SK-N-SH (cell line): ENCODE data around the gene SERPINH1. TPM values are rescaled to one million over a fixed set of nuclear protein-coding genes. Genes with fewer than 3 reads are reported as not detected.

Experiments used
- CTCF ChIA-PET: fragments of 300-600, 350-600 bp; formaldehyde crosslinking; extraction: SDS; loops from one replicate; lab custom pipeline; 2021; lab: Yijun Ruan, JAX
- POLR2A ChIA-PET: fragments of 350-600 bp; sonication (Branson Sonifier 250); formaldehyde crosslinking; extraction: SDS; loops from one replicate; lab custom pipeline; 2020; ENCODE audit warnings: antibody characterized with exemption, inconsistent platforms; lab: Yijun Ruan, JAX
- DNase-seq: peaks from one replicate; pipeline ENCODE4 v3.0.0; 2012
- H2AFZ ChIP-seq: fragments of 200-600 bp; sonication (generic); 2 replicates; pipeline ENCODE4 v1.8.1; 2016; ENCODE audit warnings: antibody characterized with exemption, mild to moderate bottlenecking, low read depth
- H3F3A ChIP-seq: fragments of 200-600 bp; sonication (generic); replicated peaks from 2 replicates; pipeline ENCODE3; 2016; ENCODE audit warnings: antibody characterized with exemption, mild to moderate bottlenecking; ENCODE audit not compliant: insufficient read depth
- H3K27ac ChIP-seq, 2 experiments: fragments of 200-500 bp in 1 of 2; fragments of 200-600 bp in 1 of 2; sonication (Bioruptor generic) in 1 of 2; sonication (generic), shearing (Covaris generic) in 1 of 2; 2 replicates each; pipeline versions ENCODE4 v1.5.1 to v1.6.1; 2014 to 2016; ENCODE audit warnings: low read depth in 2 of 2, inconsistent platforms in 1 of 2, low read length in 1 of 2, mild to moderate bottlenecking in 1 of 2, mixed read lengths in 1 of 2
- H3K27me3 ChIP-seq: fragments of 200-600 bp; sonication (generic), shearing (Covaris generic); 2 replicates; pipeline ENCODE4 v1.6.1; 2016; ENCODE audit warnings: mixed run types; ENCODE audit not compliant: insufficient read depth
- H3K36me3 ChIP-seq, 2 experiments: fragments of 200-500 bp in 1 of 2; fragments of 200-600 bp in 1 of 2; sonication (Bioruptor generic) in 1 of 2; sonication (generic) in 1 of 2; replicated peaks in 1 of 2; 2 replicates each; pipeline versions ENCODE3 to v1.5.1; 2014 to 2016; ENCODE audit warnings: low read length in 1 of 2, mild to moderate bottlenecking in 1 of 2; ENCODE audit not compliant: insufficient read depth in 2 of 2, control insufficient read depth in 1 of 2
- H3K4me1 ChIP-seq, 2 experiments: fragments of 200-500 bp in 1 of 2; fragments of 200-600 bp in 1 of 2; sonication (Bioruptor generic) in 1 of 2; sonication (generic), shearing (Covaris generic) in 1 of 2; 2 replicates each; pipeline versions ENCODE4 v1.5.1 to v1.6.1; 2014 to 2016; ENCODE audit warnings: low read depth in 1 of 2, low read length in 1 of 2, mixed run types in 1 of 2; ENCODE audit not compliant: insufficient read depth in 2 of 2, control insufficient read depth in 1 of 2
- H3K4me2 ChIP-seq: fragments of 200-600 bp; sonication (generic), shearing (Covaris generic); 2 replicates; pipeline ENCODE4 v1.6.1; 2017; ENCODE audit warnings: mixed run types
- H3K4me3 ChIP-seq, 2 experiments: fragments of 200-500 bp in 1 of 2; fragments of 200-600 bp in 1 of 2; sonication (Bioruptor generic) in 1 of 2; sonication (generic), shearing (Covaris generic) in 1 of 2; 2 replicates each; pipeline versions ENCODE4 v1.5.1 to v1.8.1; 2014 to 2016; ENCODE audit warnings: low read depth in 2 of 2, inconsistent platforms in 1 of 2, low read length in 1 of 2, mild to moderate bottlenecking in 1 of 2, mixed read lengths in 1 of 2, moderate library complexity in 1 of 2
- H3K79me2 ChIP-seq: fragments of 200-600 bp; sonication (generic); 2 replicates; pipeline ENCODE4 v1.8.1; 2017; ENCODE audit warnings: mild to moderate bottlenecking; ENCODE audit not compliant: insufficient read depth
- H3K9ac ChIP-seq: fragments of 200-600 bp; sonication (generic); 2 replicates; pipeline ENCODE4 v1.6.1; 2017; ENCODE audit warnings: mixed run types
- H3K9me2 ChIP-seq: fragments of 200-600 bp; sonication (generic); 2 replicates; pipeline ENCODE4 v1.6.1; 2017; ENCODE audit warnings: mixed run types
- H3K9me3 ChIP-seq: fragments of 200-600 bp; sonication (generic); 2 replicates; pipeline ENCODE4 v1.6.1; 2017; ENCODE audit warnings: mixed run types, mild to moderate bottlenecking, moderate library complexity
- H4K20me1 ChIP-seq: fragments of 200-600 bp; sonication (generic); 2 replicates; pipeline ENCODE4 v1.6.1; 2017; ENCODE audit warnings: mild to moderate bottlenecking, mixed run types; ENCODE audit not compliant: insufficient read depth
- CTCF ChIP-seq: fragments of 200-600 bp; sonication (generic); IDR thresholded peaks from 2 replicates; pipeline ENCODE4 v1.6.1; 2017; ENCODE audit warnings: antibody characterized with exemption, mild to moderate bottlenecking, moderate library complexity
- ELF1 ChIP-seq: IDR thresholded peaks from 2 replicates; pipeline ENCODE4 v1.4.0; 2012
- FOSL2 ChIP-seq: IDR thresholded peaks from 2 replicates; pipeline ENCODE4 v1.4.0; 2012; ENCODE audit warnings: low read depth, mild to moderate bottlenecking, moderate library complexity, borderline replicate concordance
- GABPA ChIP-seq: IDR thresholded peaks from 2 replicates; pipeline ENCODE4 v1.4.0; 2012; ENCODE audit warnings: low read depth, mild to moderate bottlenecking
- GATA2 ChIP-seq: sonication (generic); formaldehyde crosslinking; IDR thresholded peaks from 2 replicates; pipeline ENCODE4 v1.5.0; 2020; ENCODE audit warnings: mild to moderate bottlenecking, missing genetic modification reagents
- MXI1 ChIP-seq: IDR thresholded peaks from 2 replicates; pipeline ENCODE4 v1.6.1; 2012; ENCODE audit warnings: mild to moderate bottlenecking, low read depth, low read length, improper control_type of control experiment
- POLR2AphosphoS5 ChIP-seq: IDR thresholded peaks from 2 replicates; pipeline ENCODE4 v1.6.1; 2012; ENCODE audit warnings: low read depth, low read length
- RCOR1 ChIP-seq: fragments of 150-350 bp; IDR thresholded peaks from 2 replicates; pipeline ENCODE4 v1.6.1; 2017; ENCODE audit warnings: antibody characterized with exemption, low read length
- SIN3A ChIP-seq: IDR thresholded peaks from 2 replicates; pipeline ENCODE4 v1.6.1; 2012; ENCODE audit warnings: low read depth, mild to moderate bottlenecking, low read length, moderate library complexity, borderline replicate concordance
- YY1 ChIP-seq: IDR thresholded peaks from 2 replicates; pipeline ENCODE4 v1.4.0; 2012; ENCODE audit warnings: low read depth, mild to moderate bottlenecking
- WGBS: methylation state at CpG from one replicate; pipeline ENCODE4 v1.1.6; 2017; ENCODE audit warnings: low lambda C conversion rate; 5-methylcytosine and 5-hydroxymethylcytosine counted together
- polyA plus RNA-seq, 3 experiments: library from polyadenylated mRNA; depleted of rRNA; stranded (reverse); fragments of >200 nt; gene quantifications; 2 replicates each; pipeline ENCODE4 v1.2.3, GENCODE V29; 2012
- TF ChIP-seq, protein P1 (sequence below): IDR thresholded peaks from 2 replicates; pipeline ENCODE4 v1.4.0; 2012; ENCODE audit warnings: low read depth, borderline replicate concordance

Gene SERPINH1
- polyA plus RNA-seq, 1 of the 3 experiments (the other 2 are of a cell fraction): 293 TPM

GRCh38 chr11:75526192-75526541, 35.9 kb upstream of the SERPINH1 start:
- Histone ChIP-seq H4K20me1 (no peaks in the 10 kb centered on the region), H3K4me1 (peaks cover 0 to 23% of the 10 kb centered on the region in 2 experiments; a peak in 1 of 4 replicates), H3K4me2 (peak overlapping the region; percentile 98), H3K9ac (peak overlapping the region; percentile 74), H3K36me3 (no peaks in the 10 kb centered on the region), H3K9me2 (no peaks in the 10 kb centered on the region), H3K79me2 (no peaks in the 10 kb centered on the region), H3K27me3 (no peaks in the 10 kb centered on the region), H2AFZ (peak overlapping the region; percentile 78), H3K4me3 (peak overlapping the region; percentile 70 to 73), H3K9me3 (no peaks in the 10 kb centered on the region), H3F3A (no peaks in the 10 kb centered on the region), H3K27ac (peak overlapping the region in 1 of 2 experiments; percentile 60; a peak in 1 of 4 replicates)
- TF ChIP-seq POLR2AphosphoS5 (no peak), GABPA (0 out of 2 replicates have a peak, but pooled peaks have one; percentile 9)
- ChIA-PET POLR2A (interaction anchor here (0.6 to 2.5 kb wide), 7 partner anchors 16 to 346 kb away, joined by 3 to 6 read pairs (median 3); partner anchors contain the start of genes MAP6 and SERPINH1), CTCF (interaction anchor here (0.9 to 15.4 kb wide), 14 partner anchors 8 to 137 kb away, joined by 3 to 275 read pairs (median 3); no protein-coding TSS in a partner anchor)
- no peak for DNase-seq
- WGBS: 3% methylated on average over 21 of the region's 21 CpGs

- Histone ChIP-seq H3K27ac (no peak overlapping the region), H3K9me2 (no peaks in the 10 kb centered on the region), H3K79me2 (no peaks in the 10 kb centered on the region), H4K20me1 (no peaks in the 10 kb centered on the region), H3K36me3 (no peaks in the 10 kb centered on the region), H3K27me3 (no peaks in the 10 kb centered on the region), H3K4me2 (no peak overlapping the region), H3K4me1 (peaks cover 0 to 23% of the 10 kb centered on the region in 2 experiments; a peak in 1 of 4 replicates), H3K9ac (no peak overlapping the region), H3K4me3 (peak overlapping the region in 1 of 2 experiments; percentile 70; a peak in 1 of 4 replicates), H2AFZ (no peak overlapping the region), H3K9me3 (no peaks in the 10 kb centered on the region), H3F3A (no peaks in the 10 kb centered on the region)
- ChIA-PET CTCF (interaction anchor here (0.7 to 15.4 kb wide), 6 partner anchors 20 to 247 kb away, joined by 3 to 275 read pairs (median 6); no protein-coding TSS in a partner anchor), POLR2A (no interaction called here)
- no peak for DNase-seq
- WGBS: 98% methylated on average over 5 of the region's 5 CpGs
- no peak for TF ChIP-seq YY1
- TF ChIP-seq FOSL2: no peak
- no peak for TF ChIP-seq RCOR1
- no peak for TF ChIP-seq SIN3A
- TF ChIP-seq GATA2 (CRISPR knock-in tag): no peak
Observed at GRCh38 chr11:75527130-75527529, 34.9 kb upstream of the SERPINH1 start.

DNA sequence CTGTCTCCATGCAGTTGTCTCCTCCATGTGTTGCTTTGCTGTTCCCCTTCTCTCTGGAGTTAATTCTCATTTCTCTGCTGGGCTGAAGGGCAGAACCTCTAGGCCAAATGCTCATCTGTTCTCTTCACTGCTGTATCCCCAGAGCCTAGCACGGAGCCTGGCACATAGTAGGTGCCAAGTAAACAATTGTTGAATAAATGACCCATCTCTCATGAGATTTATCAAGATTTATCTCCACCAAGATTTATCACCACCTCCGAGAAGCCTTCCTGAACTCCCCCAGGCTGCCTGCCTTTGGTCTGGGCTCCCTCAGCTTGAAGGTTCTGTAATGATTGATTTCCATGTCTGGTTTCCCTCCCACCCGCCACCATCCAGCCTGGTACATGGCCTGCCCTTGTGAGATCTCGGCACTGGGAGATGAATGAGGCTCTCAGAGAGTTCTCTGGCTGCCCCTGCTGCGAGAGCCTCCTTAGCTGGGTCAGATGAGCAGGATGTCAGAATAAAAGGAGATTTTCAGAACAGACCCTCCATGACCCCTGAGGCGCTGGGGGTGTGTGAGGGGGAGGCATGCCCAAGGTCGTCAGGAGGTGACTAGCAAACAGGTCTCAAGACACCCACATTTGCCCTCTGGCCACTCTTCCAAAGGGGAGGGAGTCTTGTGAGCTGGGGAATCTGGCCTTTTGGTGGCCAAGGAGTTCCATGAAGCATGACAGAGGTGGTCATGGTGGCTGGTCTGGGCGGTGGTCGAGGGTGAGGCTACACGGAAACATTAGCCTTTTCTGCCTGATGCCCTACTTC, 33.9 kb upstream of the SERPINH1 start:
- CTCF ChIA-PET: interaction anchor here (1.1 to 15.4 kb wide), 9 partner anchors 8 to 248 kb away, joined by 3 to 275 read pairs (median 5); no protein-coding TSS in a partner anchor
- H3K9me2 ChIP-seq: no peaks in the 10 kb centered on the region
- no peaks in the 10 kb centered on the region for H3F3A ChIP-seq
- no peaks in the 10 kb centered on the region for H3K36me3 ChIP-seq
- H3K9ac ChIP-seq: no peak overlapping the region
- H3K4me3 ChIP-seq: no peak overlapping the region
- TF ChIP-seq, protein P1, sequence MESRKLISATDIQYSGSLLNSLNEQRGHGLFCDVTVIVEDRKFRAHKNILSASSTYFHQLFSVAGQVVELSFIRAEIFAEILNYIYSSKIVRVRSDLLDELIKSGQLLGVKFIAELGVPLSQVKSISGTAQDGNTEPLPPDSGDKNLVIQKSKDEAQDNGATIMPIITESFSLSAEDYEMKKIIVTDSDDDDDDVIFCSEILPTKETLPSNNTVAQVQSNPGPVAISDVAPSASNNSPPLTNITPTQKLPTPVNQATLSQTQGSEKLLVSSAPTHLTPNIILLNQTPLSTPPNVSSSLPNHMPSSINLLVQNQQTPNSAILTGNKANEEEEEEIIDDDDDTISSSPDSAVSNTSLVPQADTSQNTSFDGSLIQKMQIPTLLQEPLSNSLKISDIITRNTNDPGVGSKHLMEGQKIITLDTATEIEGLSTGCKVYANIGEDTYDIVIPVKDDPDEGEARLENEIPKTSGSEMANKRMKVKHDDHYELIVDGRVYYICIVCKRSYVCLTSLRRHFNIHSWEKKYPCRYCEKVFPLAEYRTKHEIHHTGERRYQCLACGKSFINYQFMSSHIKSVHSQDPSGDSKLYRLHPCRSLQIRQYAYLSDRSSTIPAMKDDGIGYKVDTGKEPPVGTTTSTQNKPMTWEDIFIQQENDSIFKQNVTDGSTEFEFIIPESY: no peak
- no peak for TF ChIP-seq ELF1
- TF ChIP-seq CTCF: no peak
- TF ChIP-seq MXI1: no peak
- no peak for TF ChIP-seq POLR2AphosphoS5
- no peak overlapping the region for H3K27ac ChIP-seq
- 70% methylated on average over 10 of the region's 10 CpGs for WGBS
- H4K20me1 ChIP-seq: no peaks in the 10 kb centered on the region
- no peaks in the 10 kb centered on the region for H3K27me3 ChIP-seq
- H3K79me2 ChIP-seq: no peaks in the 10 kb centered on the region
- H3K4me1 ChIP-seq: peaks cover 0 to 14% of the 10 kb centered on the region in 2 experiments; a peak in 1 of 4 replicates
- H2AFZ ChIP-seq: no peak overlapping the region
- H3K4me2 ChIP-seq: no peak overlapping the region
- no peak for DNase-seq
- POLR2A ChIA-PET: interaction anchor here (0.6 kb wide), 1 partner anchor 100 kb away, joined by 3 read pairs; no protein-coding TSS in a partner anchor
- no peaks in the 10 kb centered on the region for H3K9me3 ChIP-seq
